Ectodermal cell (in vitro differentiated cells): ENCODE results near the gene C3orf62.

Source experiments
- H3K27ac ChIP-seq: 2 replicates; pipeline ENCODE4 v1.7.0; 2013; ENCODE audit warnings: mild to moderate bottlenecking, low read depth, low read length; ENCODE audit not compliant: insufficient read depth, poor library complexity, severe bottlenecking
- H3K27me3 ChIP-seq: 2 replicates; pipeline ENCODE4 v1.7.0; 2013; ENCODE audit warnings: mild to moderate bottlenecking, low read length; ENCODE audit not compliant: insufficient read depth, control insufficient read depth, poor library complexity, severe bottlenecking
- H3K36me3 ChIP-seq: one replicate; pipeline ENCODE4 v1.7.0; 2013; ENCODE audit warnings: low read length; ENCODE audit not compliant: control insufficient read depth, insufficient read depth
- H3K4me1 ChIP-seq: one replicate; pipeline ENCODE4 v1.7.0; 2013; ENCODE audit warnings: low read length; ENCODE audit not compliant: control insufficient read depth, insufficient read depth
- H3K4me3 ChIP-seq: 2 replicates; pipeline ENCODE4 v1.7.0; 2013; ENCODE audit warnings: low read depth, low read length, control low read depth; ENCODE audit not compliant: insufficient read depth
- H3K9me3 ChIP-seq: 2 replicates; pipeline ENCODE4 v1.7.0; 2013; ENCODE audit warnings: mild to moderate bottlenecking, low read length, moderate library complexity; ENCODE audit not compliant: control insufficient read depth
- WGBS, 2 experiments: methylation state at CpG; one replicate each; pipeline ENCODE4 v1.1.7; 2013; ENCODE audit warnings: missing lambda C conversion rate in 2 of 2; 5-methylcytosine and 5-hydroxymethylcytosine counted together

C3orf62 gene

DNA sequence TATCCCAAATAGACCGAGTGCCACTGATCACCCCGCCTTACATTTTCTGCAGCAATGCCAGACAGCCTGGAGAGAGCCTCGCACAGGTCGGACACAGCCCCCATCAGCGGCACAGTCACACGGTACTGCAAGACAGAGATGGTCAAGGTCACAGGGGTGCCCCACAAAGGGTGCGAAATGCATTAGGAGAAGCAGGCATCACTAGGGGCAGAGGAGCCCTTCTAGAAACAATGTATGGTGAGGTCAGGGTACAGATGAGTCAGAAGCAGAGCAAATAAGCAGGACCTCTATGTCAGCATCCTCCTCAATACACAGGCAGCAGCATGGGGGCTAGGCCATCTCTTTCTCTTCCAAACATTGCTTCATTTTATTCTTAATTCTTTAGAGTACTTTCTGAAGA lies 21.5 kb upstream of the C3orf62 start:
- no peaks in the 10 kb centered on the region for H3K9me3 ChIP-seq
- WGBS, 2 experiments = 94 to 97% methylated on average over 7 of the region's 7 CpGs
- no peak overlapping the region for H3K4me3 ChIP-seq
- no peak overlapping the region for H3K27ac ChIP-seq
- peaks cover 34% of the 10 kb centered on the region for H3K36me3 ChIP-seq
- no peaks in the 10 kb centered on the region for H3K4me1 ChIP-seq
- H3K27me3 ChIP-seq = no peaks in the 10 kb centered on the region

DNA sequence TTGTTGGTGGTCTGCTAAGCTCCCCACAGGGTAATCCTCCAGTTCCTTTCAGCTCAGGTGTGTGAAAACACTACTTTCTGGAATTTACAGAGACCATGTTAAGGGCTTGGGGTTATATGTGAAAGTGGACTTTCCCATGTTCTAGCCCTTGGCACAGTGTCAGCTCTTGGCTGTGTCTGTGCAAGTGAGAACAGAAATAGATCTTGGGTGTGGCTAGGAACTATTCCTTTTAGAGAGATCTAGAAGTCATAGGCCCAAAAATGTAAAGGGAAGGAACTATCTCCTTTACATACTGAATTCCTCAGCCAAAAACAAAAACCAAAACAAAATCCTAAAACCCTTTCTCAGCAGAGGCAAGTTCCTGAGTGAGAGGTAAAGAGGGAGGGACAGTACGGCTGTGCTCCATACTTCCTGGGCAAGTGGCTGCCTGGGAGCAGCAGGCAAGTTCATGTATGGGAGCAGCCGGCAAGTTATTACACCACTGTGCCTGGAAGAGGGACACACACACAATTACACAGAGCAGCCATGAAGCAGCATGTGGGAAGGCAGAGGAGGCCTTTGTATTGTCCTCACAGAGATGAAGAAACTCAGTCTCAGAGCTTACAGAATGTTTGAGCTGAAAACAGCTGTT lies 19.9 kb upstream of the C3orf62 start:
- H3K4me1 ChIP-seq = no peaks in the 10 kb centered on the region
- H3K9me3 ChIP-seq = no peaks in the 10 kb centered on the region

DNA sequence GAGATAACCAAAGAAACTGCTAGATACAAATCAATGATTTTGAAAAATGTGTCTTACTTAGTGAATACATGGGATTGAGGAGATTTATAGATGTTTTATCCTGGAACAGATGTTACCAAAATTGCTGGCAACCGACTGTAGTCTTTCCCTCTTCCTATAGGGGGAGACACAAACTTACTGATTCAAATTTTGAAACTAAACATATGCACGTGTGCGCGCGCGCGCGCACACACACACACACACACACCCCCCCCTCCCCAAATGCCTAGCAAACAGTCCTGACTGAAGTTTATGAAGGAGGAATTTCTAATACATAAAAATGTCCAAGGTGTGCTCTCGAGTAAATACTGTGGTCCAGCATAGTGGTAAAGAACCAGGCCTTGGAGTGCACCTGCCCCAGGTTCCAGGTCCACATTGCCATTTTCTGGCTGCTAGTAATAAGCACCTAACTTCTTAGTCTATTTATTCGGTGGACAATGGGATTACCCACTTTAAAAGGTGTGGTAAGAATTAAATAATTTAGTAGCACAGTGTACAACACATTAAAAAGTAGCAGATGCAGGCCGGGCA lies 18.5 kb upstream of the C3orf62 start:
- 91 to 95% methylated on average over 7 to 11 of the region's 11 CpGs for WGBS, 2 experiments
- peaks cover 32% of the 10 kb centered on the region for H3K36me3 ChIP-seq

More for the DNA sequence above, 19.9 kb upstream of the C3orf62 start:
- no peak overlapping the region for H3K4me3 ChIP-seq
- peaks cover 29% of the 10 kb centered on the region for H3K36me3 ChIP-seq
- H3K27ac ChIP-seq = no peak overlapping the region
- no peaks in the 10 kb centered on the region for H3K27me3 ChIP-seq
- WGBS, 2 experiments = 92 to 93% methylated on average over 2 of the region's 2 CpGs

DNA sequence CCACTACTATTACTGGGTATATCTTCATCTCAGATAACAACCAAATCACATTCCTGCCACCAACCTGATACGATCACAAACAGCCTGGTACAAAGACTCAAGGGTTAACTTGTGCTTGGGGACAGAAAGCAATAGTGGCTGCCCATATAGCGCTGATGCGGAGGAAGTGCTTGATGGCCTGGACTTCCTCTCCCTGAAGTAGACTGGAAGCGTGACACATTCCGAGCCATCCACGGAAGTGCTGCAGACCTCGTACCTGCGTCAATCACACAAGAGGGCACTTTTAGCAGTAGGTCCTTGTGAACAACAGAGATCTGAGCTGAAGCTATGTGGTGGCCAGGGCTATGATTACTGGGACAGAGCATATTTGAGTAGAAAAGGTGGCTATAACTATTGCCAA lies 17.3 kb upstream of the C3orf62 start:
- no peaks in the 10 kb centered on the region for H3K27me3 ChIP-seq
- H3K36me3 ChIP-seq = peaks cover 44% of the 10 kb centered on the region
- 96 to 97% methylated on average over 8 of the region's 8 CpGs for WGBS, 2 experiments
- H3K4me1 ChIP-seq = no peaks in the 10 kb centered on the region
- H3K9me3 ChIP-seq = no peaks in the 10 kb centered on the region
- H3K27ac ChIP-seq = no peak overlapping the region
- H3K4me3 ChIP-seq = no peak overlapping the region

More for the DNA sequence above, 18.5 kb upstream of the C3orf62 start:
- H3K4me3 ChIP-seq = no peak overlapping the region
- H3K27me3 ChIP-seq = no peaks in the 10 kb centered on the region
- no peaks in the 10 kb centered on the region for H3K4me1 ChIP-seq
- no peak overlapping the region for H3K27ac ChIP-seq
- H3K9me3 ChIP-seq = no peaks in the 10 kb centered on the region

DNA sequence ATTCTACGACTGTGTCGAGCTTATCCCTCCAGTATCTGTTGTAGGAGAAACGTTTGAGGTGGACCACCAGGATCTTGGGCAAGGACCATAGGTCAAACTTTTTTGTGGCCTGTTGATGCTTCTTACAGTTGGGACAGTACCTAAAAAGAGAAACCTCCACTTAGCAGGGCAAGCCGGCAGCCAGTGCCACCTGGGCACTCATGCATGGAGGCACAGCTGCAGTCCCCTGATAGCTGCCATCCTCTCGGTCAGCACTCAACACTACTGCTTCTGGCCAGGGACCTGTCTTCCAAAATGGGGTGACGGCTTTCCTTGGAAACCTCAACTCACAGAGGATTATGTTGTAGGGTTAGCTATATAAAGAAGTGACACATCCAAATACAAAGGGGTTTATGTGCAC lies 7.0 kb upstream of the C3orf62 start:
- no peak overlapping the region for H3K4me3 ChIP-seq
- H3K27me3 ChIP-seq = no peaks in the 10 kb centered on the region
- no peaks in the 10 kb centered on the region for H3K9me3 ChIP-seq
- H3K36me3 ChIP-seq = peaks cover 45% of the 10 kb centered on the region
- H3K4me1 ChIP-seq = no peaks in the 10 kb centered on the region
- 89 to 94% methylated on average over 6 of the region's 6 CpGs for WGBS, 2 experiments
- no peak overlapping the region for H3K27ac ChIP-seq

DNA sequence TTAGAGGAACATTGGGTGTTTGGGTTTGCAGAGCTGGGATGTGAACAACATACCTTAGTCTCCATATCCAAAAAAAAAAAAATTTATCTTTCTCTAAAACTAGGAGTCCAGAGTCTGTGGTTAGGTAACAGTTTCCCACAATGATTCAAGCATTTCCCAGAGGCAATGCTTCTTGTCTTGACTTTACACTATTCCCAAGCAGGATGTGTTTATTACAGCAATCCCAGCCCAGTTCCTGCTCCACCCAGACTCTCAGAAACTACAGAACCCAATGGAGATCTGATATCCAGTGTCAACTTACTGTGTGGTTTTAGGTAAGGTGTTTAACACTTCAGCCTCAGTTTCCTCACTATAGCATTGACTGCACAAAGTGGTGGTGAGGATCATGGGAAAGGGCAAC lies 2.3 kb upstream of the C3orf62 start:
- H3K4me3 ChIP-seq = no peak overlapping the region
- H3K27ac ChIP-seq = no peak overlapping the region
- H3K36me3 ChIP-seq = peaks cover 44% of the 10 kb centered on the region
- no peaks in the 10 kb centered on the region for H3K9me3 ChIP-seq
- H3K27me3 ChIP-seq = no peaks in the 10 kb centered on the region
- H3K4me1 ChIP-seq = no peaks in the 10 kb centered on the region

DNA sequence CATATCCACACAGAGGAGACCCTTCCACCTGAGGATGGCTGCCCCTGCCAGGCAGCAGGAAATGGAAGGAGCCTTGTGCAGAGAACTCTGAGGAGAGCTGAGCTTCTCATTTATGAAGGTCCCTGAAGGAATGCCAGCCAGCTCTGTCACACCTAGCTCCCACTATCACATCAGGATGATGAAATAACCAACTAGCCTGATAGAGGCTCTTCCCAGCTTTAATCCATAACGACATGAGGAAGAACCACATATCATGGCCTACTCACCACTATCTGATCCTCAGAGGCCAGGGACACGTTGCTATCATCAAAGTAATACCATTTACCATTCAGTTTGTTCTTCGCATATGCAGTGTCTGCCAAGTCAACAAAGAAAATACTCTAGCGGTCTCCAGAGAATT lies 1.5 kb upstream of the C3orf62 start:
- Histone ChIP-seq H3K27me3 (no peaks in the 10 kb centered on the region), H3K9me3 (no peaks in the 10 kb centered on the region), H3K27ac (no peak overlapping the region), H3K4me3 (no peak overlapping the region), H3K4me1 (no peaks in the 10 kb centered on the region), H3K36me3 (peaks cover 36% of the 10 kb centered on the region)
- WGBS, 2 experiments = 92 to 95% methylated on average over 4 of the region's 4 CpGs

DNA sequence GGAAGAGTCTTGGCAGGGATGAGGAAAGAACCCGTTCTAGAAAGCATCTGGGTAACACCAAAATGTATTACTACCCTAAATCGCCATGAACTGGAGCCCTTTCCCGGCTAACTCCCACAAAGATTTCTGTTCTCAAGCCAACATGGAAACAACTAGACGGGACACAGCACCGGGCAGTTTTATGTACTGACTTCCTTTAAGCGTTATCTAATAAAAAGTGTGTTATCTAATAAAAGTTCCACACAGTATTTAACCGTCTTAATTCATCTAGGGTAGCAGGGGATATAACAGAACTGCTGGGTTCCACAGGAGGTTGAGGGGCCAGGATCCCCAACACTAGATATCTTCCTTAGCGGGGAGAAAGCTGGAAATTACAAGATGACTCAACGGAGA lies 347 bp upstream of the C3orf62 start:
- peaks cover 28% of the 10 kb centered on the region for H3K36me3 ChIP-seq
- H3K9me3 ChIP-seq = no peaks in the 10 kb centered on the region
- H3K27me3 ChIP-seq = no peaks in the 10 kb centered on the region
- H3K27ac ChIP-seq = no peak overlapping the region
- H3K4me1 ChIP-seq = no peaks in the 10 kb centered on the region
- WGBS, 2 experiments = 93 to 95% methylated on average over 9 of the region's 9 CpGs
- no peak overlapping the region for H3K4me3 ChIP-seq

DNA sequence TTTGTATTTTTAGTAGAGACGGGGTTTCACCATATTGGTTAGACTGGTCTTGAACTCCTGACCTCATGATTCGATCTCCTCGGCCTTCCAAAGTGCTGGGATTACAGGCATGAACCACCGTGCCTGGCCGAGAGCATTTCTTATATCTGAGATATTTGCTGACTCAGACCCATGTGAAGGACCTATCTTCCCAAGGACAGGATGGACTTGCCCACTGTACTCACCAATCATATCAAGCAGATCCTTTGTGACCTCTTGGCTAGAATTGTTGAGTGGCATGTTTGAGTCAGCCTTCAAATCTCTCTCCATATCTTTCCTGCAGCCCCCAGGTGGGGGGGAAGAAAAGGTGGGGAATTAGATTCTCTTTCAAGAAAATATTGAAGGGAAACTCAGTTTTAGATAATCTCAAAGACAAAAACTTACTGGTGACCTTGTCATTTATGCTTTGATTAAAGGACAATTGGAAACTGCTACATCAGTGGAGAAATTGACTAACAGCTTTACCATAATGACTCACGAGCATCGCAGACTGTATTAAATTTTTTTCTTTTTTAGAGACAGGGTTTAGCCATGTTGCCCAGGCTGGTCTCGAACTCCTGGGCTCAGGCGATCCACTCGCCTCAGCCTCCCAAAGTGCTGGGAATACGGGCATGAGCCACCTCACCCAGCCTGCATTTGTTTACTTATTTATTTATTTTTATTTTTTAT lies 3.1 kb downstream of the C3orf62 start:
- Histone ChIP-seq H3K4me3 (no peak overlapping the region), H3K27ac (no peak overlapping the region), H3K4me1 (no peaks in the 10 kb centered on the region), H3K27me3 (no peaks in the 10 kb centered on the region), H3K36me3 (peaks cover 17% of the 10 kb centered on the region), H3K9me3 (no peaks in the 10 kb centered on the region)
- 93 to 96% methylated on average over 11 of the region's 11 CpGs for WGBS, 2 experiments

DNA sequence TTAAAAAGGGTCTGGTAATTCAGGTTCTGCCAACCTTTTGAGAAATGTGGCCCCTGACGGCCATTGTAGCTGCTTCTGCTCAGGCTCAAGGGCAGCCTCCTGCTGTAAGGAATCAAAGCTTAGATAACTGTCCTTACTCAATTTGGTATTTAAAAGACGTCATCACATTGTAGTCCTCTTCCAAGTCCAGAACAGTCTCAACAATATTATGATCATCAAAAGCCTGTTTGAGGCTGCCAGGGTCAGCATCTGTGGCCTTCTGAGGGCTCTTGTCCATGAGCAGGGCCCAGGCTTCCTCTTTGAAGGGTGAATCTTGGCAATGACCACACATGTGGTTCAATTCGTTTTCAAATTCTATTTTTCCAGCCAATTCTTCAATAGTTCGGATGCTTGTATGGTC lies 6.0 kb downstream of the C3orf62 start:
- no peak overlapping the region for H3K4me3 ChIP-seq
- H3K27ac ChIP-seq = no peak overlapping the region
- WGBS, 2 experiments = 94 to 97% methylated on average over 4 of the region's 4 CpGs
- no peaks in the 10 kb centered on the region for H3K27me3 ChIP-seq
- H3K4me1 ChIP-seq = no peaks in the 10 kb centered on the region
- peaks cover under 1% of the 10 kb centered on the region for H3K36me3 ChIP-seq
- H3K9me3 ChIP-seq = no peaks in the 10 kb centered on the region
